Activated T-helper 2 cell treated with anti-CD3 and anti-CD28 coated beads, Interferon-gamma antibody, Interleukin-2, Interleukin-4, amounts not matched to agents 10 μg/mL and 5 μg/mL and 100 μg/mL, durations not matched to agents 14 hours and 24 hours and 36 hours (primary cell): ENCODE data around the gene SMIM15. TPM values are rescaled to one million over a fixed set of nuclear protein-coding genes. Genes with fewer than 3 reads are reported as not detected.

Experiments
- DNase-seq: peaks from one replicate; pipeline ENCODE4 v3.0.0; 2021; ENCODE audit warnings: low spot score
- H3K27ac Mint-ChIP-seq: one replicate; pipeline ENCODE4 v1.8.0; 2021; ENCODE audit warnings: mixed read lengths
- H3K27me3 Mint-ChIP-seq: one replicate; pipeline ENCODE4 v1.8.0; 2021; ENCODE audit warnings: low read depth, mixed read lengths
- H3K36me3 Mint-ChIP-seq: one replicate; pipeline ENCODE4 v1.8.0; 2021; ENCODE audit warnings: low read depth, mixed read lengths
- H3K4me1 Mint-ChIP-seq: one replicate; pipeline ENCODE4 v1.8.0; 2021; ENCODE audit warnings: low read depth, mixed read lengths
- H3K4me3 Mint-ChIP-seq: one replicate; pipeline ENCODE4 v1.8.0; 2021; ENCODE audit warnings: low read depth, mild to moderate bottlenecking, moderate library complexity, mixed read lengths
- H3K9me3 Mint-ChIP-seq: one replicate; pipeline ENCODE4 v1.8.0; 2021; ENCODE audit warnings: mixed read lengths
- intact Hi-C: fragments of 100-400 bp; cut with micrococcal nuclease; formaldehyde crosslinking; loops from one replicate; pipeline ENCODE4 v1.15.1; 2023
- total RNA-seq: library from RNA; stranded (reverse); gene quantifications from 2 replicates; pipeline ENCODE4 v1.2.3, GENCODE V29; 2022

The SMIM15 gene
- total RNA-seq, 1 donor from 2014 or later, result 73.2 TPM

DNA sequence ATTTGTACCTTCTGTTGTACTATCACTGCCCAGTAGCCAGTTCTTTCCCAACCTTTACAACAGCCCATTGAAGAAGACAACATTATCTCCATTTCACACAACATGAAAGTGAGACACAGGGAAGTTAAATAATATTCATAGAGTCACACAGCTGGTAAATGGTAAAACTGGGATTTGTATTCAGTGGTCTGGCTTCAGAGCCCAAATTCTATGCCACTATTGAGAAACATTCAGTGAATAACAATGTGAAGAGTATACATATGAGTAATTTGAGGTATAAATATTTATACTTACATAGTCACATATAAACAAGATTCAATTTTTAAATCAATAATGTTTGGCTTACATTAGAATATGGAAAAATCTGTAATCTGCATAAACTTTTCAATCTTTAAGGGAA lies 13.8 kb downstream of the SMIM15 start:
- H3K36me3 Mint-ChIP-seq, result peaks cover 8% of the 10 kb centered on the region
- no peaks in the 10 kb centered on the region for H3K27me3 Mint-ChIP-seq
- intact Hi-C loops, result no loop called here
- H3K4me3 Mint-ChIP-seq, result no peak overlapping the region
- no peak for DNase-seq
- no peak overlapping the region for H3K27ac Mint-ChIP-seq
- no peaks in the 10 kb centered on the region for H3K4me1 Mint-ChIP-seq
- H3K9me3 Mint-ChIP-seq, result peaks cover 9% of the 10 kb centered on the region

DNA sequence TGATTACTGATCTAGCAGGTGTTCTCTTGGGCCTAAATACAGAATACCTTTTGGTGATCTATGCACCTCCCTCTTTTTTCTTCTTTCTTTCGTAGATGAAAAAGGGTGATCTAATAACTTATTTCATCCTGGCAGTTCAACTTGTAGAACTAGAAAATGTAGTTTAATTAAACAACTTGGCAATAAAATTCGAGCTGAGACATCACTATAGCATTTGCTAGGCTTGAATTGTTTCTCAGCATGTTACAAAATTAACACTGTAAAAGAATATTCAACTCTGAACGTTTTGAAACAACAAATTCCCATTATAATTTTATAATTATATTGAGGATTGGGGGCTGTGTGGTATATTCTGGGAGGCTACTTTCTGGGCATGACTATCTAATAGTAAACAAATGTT lies 19.5 kb downstream of the SMIM15 start:
- no peak overlapping the region for H3K4me3 Mint-ChIP-seq
- intact Hi-C loops, result no loop called here
- no peaks in the 10 kb centered on the region for H3K27me3 Mint-ChIP-seq
- no peaks in the 10 kb centered on the region for H3K4me1 Mint-ChIP-seq
- peaks cover 3% of the 10 kb centered on the region for H3K36me3 Mint-ChIP-seq
- no peak for DNase-seq
- peaks cover 5% of the 10 kb centered on the region for H3K9me3 Mint-ChIP-seq
- no peak overlapping the region for H3K27ac Mint-ChIP-seq

DNA sequence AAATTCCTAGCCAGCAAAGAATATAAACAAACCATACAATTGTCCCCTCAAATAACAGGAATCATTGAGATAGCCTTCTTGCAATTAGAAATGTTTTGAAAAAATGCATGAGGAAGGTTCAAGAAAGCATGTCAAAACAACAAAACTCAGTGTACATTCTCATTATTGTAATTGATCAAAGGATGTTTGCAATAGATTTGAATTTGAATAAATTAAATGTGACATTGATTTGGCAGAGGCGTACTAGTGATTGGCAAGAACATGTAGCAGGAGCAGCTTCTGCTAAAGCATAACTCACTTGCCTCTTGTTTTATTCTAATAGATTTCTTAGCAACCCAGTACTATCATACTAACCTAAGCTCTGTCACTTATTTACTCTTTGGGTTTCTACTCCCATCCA lies 19.9 kb downstream of the SMIM15 start:
- Mint-ChIP-seq H3K4me3 (no peak overlapping the region), H3K27me3 (no peaks in the 10 kb centered on the region), H3K36me3 (peaks cover 3% of the 10 kb centered on the region), H3K27ac (no peak overlapping the region), H3K9me3 (peaks cover 5% of the 10 kb centered on the region), H3K4me1 (no peaks in the 10 kb centered on the region)
- intact Hi-C loops, result no loop called here
- DNase-seq, result no peak

DNA sequence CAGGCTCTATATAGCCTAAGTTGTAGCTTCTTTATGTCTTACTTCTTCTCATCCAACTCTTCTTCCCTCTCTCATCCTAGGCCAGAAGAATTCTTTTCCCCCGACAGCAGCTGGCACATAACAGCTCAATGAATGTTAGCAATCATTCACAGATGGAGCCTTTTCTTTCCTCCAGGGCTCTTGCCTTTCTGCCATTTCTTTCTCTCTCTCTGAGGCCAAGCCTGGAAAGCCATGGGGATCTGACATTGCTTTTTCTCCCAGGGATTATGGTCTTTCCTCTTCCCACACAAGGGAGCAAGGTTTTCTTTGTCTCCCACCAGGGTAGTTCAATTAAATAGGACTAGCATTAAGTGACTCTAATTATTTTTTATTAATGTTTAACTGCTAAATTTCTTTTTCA lies 20.5 kb downstream of the SMIM15 start:
- peaks cover 4% of the 10 kb centered on the region for H3K9me3 Mint-ChIP-seq
- no peak for DNase-seq
- intact Hi-C loops, result no loop called here
- no peak overlapping the region for H3K4me3 Mint-ChIP-seq
- no peak overlapping the region for H3K27ac Mint-ChIP-seq
- peaks cover 3% of the 10 kb centered on the region for H3K36me3 Mint-ChIP-seq
- H3K4me1 Mint-ChIP-seq, result no peaks in the 10 kb centered on the region
- H3K27me3 Mint-ChIP-seq, result no peaks in the 10 kb centered on the region

DNA sequence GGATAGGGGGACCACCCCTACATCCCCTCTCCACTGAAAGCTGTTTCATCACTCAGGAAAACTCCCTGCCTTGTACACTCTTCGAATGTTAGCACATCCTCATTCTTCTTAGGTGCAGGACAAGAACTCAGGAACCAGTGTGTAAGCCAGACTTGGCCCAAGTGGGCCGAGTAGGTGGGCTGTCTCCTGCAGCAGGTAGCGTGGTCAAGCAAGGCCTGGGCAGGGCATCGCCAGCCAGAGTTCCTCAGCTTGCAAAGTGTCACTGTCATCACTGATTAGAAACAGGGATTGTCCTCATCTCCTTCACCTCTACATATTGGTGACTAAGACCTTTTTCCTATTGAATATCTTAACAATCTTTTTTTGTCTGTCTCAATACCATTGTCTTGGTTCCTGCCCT lies 22.3 kb downstream of the SMIM15 start:
- intact Hi-C loops, result no loop called here
- no peaks in the 10 kb centered on the region for H3K9me3 Mint-ChIP-seq
- no peak overlapping the region for H3K4me3 Mint-ChIP-seq
- no peak for DNase-seq
- H3K27me3 Mint-ChIP-seq, result no peaks in the 10 kb centered on the region
- H3K36me3 Mint-ChIP-seq, result no peaks in the 10 kb centered on the region
- H3K4me1 Mint-ChIP-seq, result no peaks in the 10 kb centered on the region
- H3K27ac Mint-ChIP-seq, result no peak overlapping the region

DNA sequence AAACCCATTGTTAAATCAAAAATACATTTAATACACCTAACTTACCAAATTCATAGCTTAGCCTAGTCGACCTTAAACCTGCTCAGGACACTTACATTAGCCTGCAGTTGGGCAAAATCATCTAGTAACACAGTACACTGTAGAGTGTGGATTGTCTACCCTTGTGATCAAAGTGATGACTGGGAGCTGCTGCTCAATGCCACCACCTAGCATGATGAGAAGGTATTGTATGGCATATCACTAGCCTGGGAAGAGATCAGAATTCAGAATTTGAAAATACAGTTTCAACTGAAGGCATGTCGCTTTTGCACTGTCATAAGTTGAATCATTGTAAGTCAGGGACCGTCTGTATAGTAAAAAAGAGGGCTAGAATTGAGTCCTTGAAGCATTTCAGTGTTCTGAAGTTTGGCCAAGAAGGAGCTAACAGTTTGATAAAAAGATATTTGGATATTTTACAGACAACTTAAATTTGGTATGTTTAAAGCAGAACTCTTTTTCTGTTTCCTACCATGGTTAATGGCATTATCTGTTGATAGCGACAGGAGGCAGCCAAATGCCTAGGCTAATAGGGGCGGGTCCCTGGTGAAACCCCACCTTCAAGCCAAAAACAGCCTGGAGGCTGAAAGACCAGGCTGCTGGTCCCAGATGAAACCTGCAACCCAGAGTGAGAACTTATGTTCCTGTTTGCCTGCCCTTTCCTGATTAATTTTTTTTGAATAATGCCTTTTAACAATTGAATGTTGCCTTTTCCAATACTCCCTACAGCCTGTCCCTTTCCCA lies 23.0 kb downstream of the SMIM15 start:
- H3K4me1 Mint-ChIP-seq, result no peaks in the 10 kb centered on the region
- H3K9me3 Mint-ChIP-seq, result no peaks in the 10 kb centered on the region

DNA sequence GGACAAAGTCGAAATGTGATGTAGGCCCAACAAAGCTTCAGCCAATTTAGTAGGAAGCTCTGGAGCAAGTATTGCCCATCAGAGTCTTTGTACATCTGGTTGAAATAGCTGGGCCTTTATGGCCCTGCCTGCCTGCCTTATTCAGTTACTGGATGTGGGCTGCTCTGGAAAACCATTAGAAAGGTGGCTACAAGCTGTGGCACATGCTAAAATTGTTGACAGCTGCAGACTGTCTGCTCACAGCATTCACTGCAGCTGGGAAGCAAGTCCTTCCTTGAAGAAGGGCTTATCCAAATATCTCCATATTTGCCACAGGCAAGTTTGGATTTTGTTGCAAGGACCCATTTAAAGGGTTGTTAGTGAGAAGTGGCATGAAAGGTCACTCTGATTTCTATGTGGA lies 24.4 kb downstream of the SMIM15 start:
- Mint-ChIP-seq H3K9me3 (no peaks in the 10 kb centered on the region), H3K36me3 (no peaks in the 10 kb centered on the region), H3K4me3 (no peak overlapping the region), H3K4me1 (no peaks in the 10 kb centered on the region), H3K27me3 (no peaks in the 10 kb centered on the region), H3K27ac (no peak overlapping the region)
- DNase-seq, result no peak
- intact Hi-C loops, result no loop called here

More for the DNA sequence above, 23.0 kb downstream of the SMIM15 start:
- DNase-seq, result no peak
- H3K27me3 Mint-ChIP-seq, result no peaks in the 10 kb centered on the region
- H3K4me3 Mint-ChIP-seq, result no peak overlapping the region
- no peak overlapping the region for H3K27ac Mint-ChIP-seq
- H3K36me3 Mint-ChIP-seq, result no peaks in the 10 kb centered on the region
- intact Hi-C loops, result no loop called here

DNA sequence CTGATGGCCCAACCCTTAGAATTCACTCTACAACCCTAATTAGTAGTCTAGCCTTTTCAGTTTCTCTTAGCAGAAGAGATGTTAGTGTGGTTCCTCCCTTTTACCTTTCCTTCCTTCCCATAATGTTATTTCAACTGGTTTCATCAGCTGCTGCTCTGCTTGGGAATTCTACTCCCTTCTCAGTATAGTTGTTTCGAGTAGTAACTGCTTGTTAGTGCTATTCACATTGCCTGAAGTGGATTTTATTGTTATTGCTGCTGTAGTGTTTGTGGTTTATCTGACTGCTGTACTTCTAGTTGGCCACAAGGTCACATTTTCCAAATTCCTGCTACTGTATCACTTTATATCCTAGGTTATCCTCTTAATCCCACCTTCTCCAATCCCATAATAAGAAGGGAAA lies 29.7 kb downstream of the SMIM15 start:
- Mint-ChIP-seq H3K4me3 (no peak overlapping the region), H3K36me3 (no peaks in the 10 kb centered on the region), H3K4me1 (no peaks in the 10 kb centered on the region), H3K9me3 (no peaks in the 10 kb centered on the region), H3K27ac (no peak overlapping the region), H3K27me3 (no peaks in the 10 kb centered on the region)
- intact Hi-C loops, result no loop called here
- DNase-seq, result no peak

DNA sequence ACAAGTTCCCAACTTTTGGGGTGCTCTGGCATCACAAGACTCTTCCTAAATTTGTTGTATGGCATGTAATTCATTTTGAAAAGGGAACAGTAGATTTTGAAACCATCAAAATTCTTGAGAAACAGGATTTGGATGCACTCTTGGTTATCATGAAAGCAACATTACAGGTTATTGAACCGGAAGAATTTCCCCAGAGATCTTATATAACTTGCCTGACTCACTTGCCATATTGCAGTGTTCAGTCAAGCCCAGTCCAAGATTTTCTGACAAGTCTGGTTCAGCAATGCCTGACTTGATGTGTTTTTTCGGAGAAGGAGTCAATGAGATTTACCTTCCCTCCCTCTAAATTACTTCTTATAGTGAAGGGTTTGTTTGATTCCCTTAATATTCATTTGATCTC lies 32.0 kb downstream of the SMIM15 start:
- Mint-ChIP-seq H3K9me3 (no peaks in the 10 kb centered on the region), H3K27me3 (no peaks in the 10 kb centered on the region), H3K27ac (no peak overlapping the region), H3K36me3 (no peaks in the 10 kb centered on the region), H3K4me1 (no peaks in the 10 kb centered on the region), H3K4me3 (no peak overlapping the region)
- intact Hi-C loops, result no loop called here
- DNase-seq, result no peak

DNA sequence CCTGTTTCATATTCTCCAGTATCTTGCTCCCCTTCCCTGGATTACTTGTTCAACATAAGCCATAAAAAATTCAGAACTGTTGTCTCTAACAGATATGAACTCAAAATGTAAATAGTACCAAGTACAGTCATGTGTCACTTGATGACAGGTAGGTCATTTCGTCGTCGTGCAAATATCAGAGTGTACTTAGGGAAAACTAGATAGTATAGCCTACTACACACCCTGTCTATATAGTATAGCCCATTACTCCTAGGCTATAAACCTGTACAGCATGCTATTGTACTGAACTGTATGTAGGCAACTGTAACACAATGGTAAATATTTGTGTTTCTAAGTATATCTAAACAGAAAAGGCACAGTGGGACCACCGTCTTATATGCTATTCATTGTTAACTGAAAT lies 39.1 kb downstream of the SMIM15 start:
- Mint-ChIP-seq H3K4me1 (no peaks in the 10 kb centered on the region), H3K4me3 (no peak overlapping the region), H3K36me3 (no peaks in the 10 kb centered on the region), H3K27me3 (no peaks in the 10 kb centered on the region), H3K27ac (no peak overlapping the region), H3K9me3 (no peaks in the 10 kb centered on the region)
- intact Hi-C loops, result no loop called here
- DNase-seq, result no peak

DNA sequence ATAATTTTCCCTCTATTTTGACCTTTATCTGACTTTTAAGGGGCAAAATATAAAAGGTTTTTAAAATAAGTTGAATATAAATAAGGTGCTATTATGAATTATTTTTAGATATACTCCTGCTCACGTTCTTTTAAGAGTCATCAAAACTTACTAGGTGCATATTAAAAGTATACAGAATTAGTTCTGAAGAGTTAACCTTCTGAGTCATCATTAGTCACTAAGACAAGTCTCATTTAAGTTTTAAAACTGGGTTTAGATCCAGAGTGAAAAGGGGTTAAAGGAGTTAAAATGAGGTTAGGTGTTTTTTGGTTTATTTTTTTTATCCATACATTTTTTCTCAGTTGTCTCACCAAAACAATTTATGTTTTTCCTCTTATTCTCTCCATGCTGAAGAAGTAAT lies 41.7 kb downstream of the SMIM15 start:
- intact Hi-C loops, result no loop called here
- no peak overlapping the region for H3K4me3 Mint-ChIP-seq
- H3K27me3 Mint-ChIP-seq, result no peaks in the 10 kb centered on the region
- DNase-seq, result no peak
- no peaks in the 10 kb centered on the region for H3K9me3 Mint-ChIP-seq
- H3K36me3 Mint-ChIP-seq, result peaks cover under 1% of the 10 kb centered on the region
- no peak overlapping the region for H3K27ac Mint-ChIP-seq
- H3K4me1 Mint-ChIP-seq, result no peaks in the 10 kb centered on the region

DNA sequence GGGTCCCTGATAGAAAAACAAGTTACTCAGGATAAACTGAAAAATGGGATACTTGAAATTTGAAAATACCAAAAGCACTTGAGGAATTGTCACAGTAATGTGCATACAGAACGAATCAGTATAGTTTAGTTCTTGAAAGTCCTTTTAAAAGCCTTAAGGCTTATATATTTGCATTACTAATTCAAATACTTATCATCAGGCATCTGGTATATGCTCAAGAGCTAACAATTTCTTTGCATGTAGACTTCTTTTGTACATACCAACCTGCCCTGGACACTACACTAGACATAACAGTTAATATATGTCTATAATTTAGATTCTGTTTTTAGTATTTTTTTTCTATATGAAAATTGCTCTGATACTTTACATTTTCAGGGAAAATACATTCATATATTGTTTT lies 43.2 kb downstream of the SMIM15 start:
- Mint-ChIP-seq H3K9me3 (peaks cover 9% of the 10 kb centered on the region), H3K36me3 (peaks cover 6% of the 10 kb centered on the region), H3K4me3 (no peak overlapping the region), H3K4me1 (no peaks in the 10 kb centered on the region), H3K27me3 (no peaks in the 10 kb centered on the region), H3K27ac (no peak overlapping the region)
- intact Hi-C loops, result no loop called here
- no peak for DNase-seq

DNA sequence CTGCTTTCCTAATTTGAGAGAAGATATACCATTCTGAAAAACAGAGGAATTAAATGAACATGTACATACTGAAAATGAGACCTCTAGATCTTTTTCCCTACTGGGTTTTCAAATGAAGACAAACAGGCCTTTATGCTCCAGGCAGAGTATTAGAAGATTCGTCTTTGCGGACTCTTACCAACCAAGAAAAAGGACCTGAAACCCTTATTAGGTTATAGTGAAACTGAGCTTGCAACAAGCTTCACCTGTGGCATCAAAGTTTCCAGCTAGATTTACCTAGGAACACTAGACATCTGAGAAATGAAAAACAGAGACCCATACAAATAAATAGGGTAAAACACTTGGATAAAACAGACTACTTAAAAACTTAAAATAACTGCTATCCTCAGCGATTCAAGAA lies 46.3 kb downstream of the SMIM15 start:
- H3K4me1 Mint-ChIP-seq, result no peaks in the 10 kb centered on the region
- peaks cover 26% of the 10 kb centered on the region for H3K9me3 Mint-ChIP-seq
- H3K27ac Mint-ChIP-seq, result no peak overlapping the region
- intact Hi-C loops, result no loop called here
- H3K27me3 Mint-ChIP-seq, result no peaks in the 10 kb centered on the region
- peaks cover 9% of the 10 kb centered on the region for H3K36me3 Mint-ChIP-seq
- DNase-seq, result no peak
- no peak overlapping the region for H3K4me3 Mint-ChIP-seq

DNA sequence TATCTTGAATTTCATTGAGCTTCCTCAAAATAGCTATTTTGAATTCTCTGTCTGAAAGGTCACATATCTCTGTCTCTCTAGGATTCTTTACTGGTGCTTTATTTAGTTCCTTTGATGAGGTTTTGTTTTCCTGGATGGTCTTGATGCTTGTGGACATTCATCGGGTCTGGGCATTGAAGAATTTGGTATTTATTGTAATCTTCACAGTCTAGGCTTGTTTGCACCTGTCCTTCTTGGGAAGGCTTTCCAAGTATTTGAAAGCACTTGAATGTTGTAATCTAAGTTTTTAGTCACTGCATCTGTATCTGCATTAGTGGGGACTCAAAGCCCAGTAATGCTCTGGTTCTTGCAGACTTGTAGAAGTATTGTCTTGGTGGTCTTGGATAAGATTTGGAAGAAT lies 47.8 kb downstream of the SMIM15 start:
- intact Hi-C loops, result no loop called here
- H3K9me3 Mint-ChIP-seq, result peaks cover 26% of the 10 kb centered on the region
- no peaks in the 10 kb centered on the region for H3K27me3 Mint-ChIP-seq
- H3K4me3 Mint-ChIP-seq, result no peak overlapping the region
- no peaks in the 10 kb centered on the region for H3K4me1 Mint-ChIP-seq
- no peak overlapping the region for H3K27ac Mint-ChIP-seq
- DNase-seq, result no peak
- H3K36me3 Mint-ChIP-seq, result peaks cover 9% of the 10 kb centered on the region
